GM10847 (cell line): ENCODE data around the gene FAM83B.

ENCODE experiments used
- POLR2A ChIP-seq: IDR thresholded peaks from 2 replicates; pipeline ENCODE4 v1.6.1; 2011; ENCODE audit not compliant: insufficient read length; ENCODE audit errors: extremely low read depth

FAM83B gene

GRCh38 chr6:54981647-54982046, 135.1 kb downstream of the FAM83B start:
- TF ChIP-seq POLR2A, result no peak

GRCh38 chr6:54987633-54988290, 141.2 kb downstream of the FAM83B start:
- TF ChIP-seq POLR2A, result no peak

- no peak for TF ChIP-seq POLR2A
Measured at GRCh38 chr6:54988576-54988975, 142.0 kb downstream of the FAM83B start.

- TF ChIP-seq POLR2A, result no peak
Measured at GRCh38 chr6:54990001-54990400, 143.4 kb downstream of the FAM83B start.
